HepG2 (cell line): ENCODE data around the gene STIM1. TPM values are rescaled to one million over a fixed set of nuclear protein-coding genes. Genes with fewer than 3 reads are reported as not detected.

Experiments used
- ATF1 ChIP-seq: IDR thresholded peaks from 2 replicates; pipeline ENCODE4 v1.6.1; 2016; ENCODE audit warnings: mild to moderate bottlenecking, control low read depth
- BRCA1 ChIP-seq: sonication (generic); formaldehyde crosslinking; IDR thresholded peaks from 2 replicates; pipeline ENCODE4 v1.4.0; 2020; ENCODE audit warnings: missing genetic modification reagents
- DNMT1 ChIP-seq: sonication (generic); formaldehyde crosslinking; IDR thresholded peaks from 2 replicates; pipeline ENCODE4 v1.5.1; 2020; ENCODE audit warnings: mild to moderate bottlenecking, missing genetic modification reagents
- ELF4 ChIP-seq: sonication (generic); formaldehyde crosslinking; IDR thresholded peaks from 2 replicates; pipeline ENCODE4 v1.5.0; 2020; ENCODE audit warnings: missing genetic modification reagents, mild to moderate bottlenecking, moderate library complexity, borderline replicate concordance
- FOXA1 ChIP-seq, 2 experiments: fragments of 450-650 bp in 1 of 2; sonication (generic) in 1 of 2; formaldehyde crosslinking in 1 of 2; IDR thresholded peaks; 2 replicates each; pipeline versions ENCODE4 v1.4.0 to v1.6.1; 2016 to 2020; ENCODE audit warnings: missing genetic modification reagents in 1 of 2
- GABPB1 ChIP-seq: IDR thresholded peaks from 2 replicates; pipeline ENCODE4 v1.6.1; 2016; ENCODE audit warnings: mild to moderate bottlenecking, missing genetic modification reagents, moderate library complexity, missing compliant biosample characterization
- HIVEP1 ChIP-seq: sonication (generic); formaldehyde crosslinking; IDR thresholded peaks from 2 replicates; pipeline ENCODE4 v1.4.0; 2020; ENCODE audit warnings: mild to moderate bottlenecking, missing genetic modification reagents
- KDM2A ChIP-seq: sonication (generic); formaldehyde crosslinking; IDR thresholded peaks from 2 replicates; pipeline ENCODE4 v1.4.0; 2020; ENCODE audit warnings: low read depth, missing genetic modification reagents, borderline replicate concordance
- NBN ChIP-seq: fragments of 450-650 bp; conservative IDR thresholded peaks from 2 replicates; pipeline ENCODE4 v1.6.1; 2017
- NR2F2 ChIP-seq: IDR thresholded peaks from 2 replicates; pipeline ENCODE4 v1.6.1; 2012; ENCODE audit warnings: low read depth, inconsistent platforms, borderline replicate concordance
- SMARCC2 ChIP-seq: fragments of 450-650 bp; IDR thresholded peaks from 2 replicates; pipeline ENCODE4 v1.6.1; 2017; ENCODE audit warnings: antibody characterized with exemption, mild to moderate bottlenecking
- SMARCE1 ChIP-seq: fragments of 450-650 bp; IDR thresholded peaks from 2 replicates; pipeline ENCODE4 v1.6.1; 2017; ENCODE audit warnings: borderline replicate concordance
- SMC3 ChIP-seq: IDR thresholded peaks from 2 replicates; pipeline ENCODE4 v1.6.1; 2011; ENCODE audit warnings: low read length, improper control_type of control experiment
- SMYD3 ChIP-seq: sonication (generic); formaldehyde crosslinking; IDR thresholded peaks from 2 replicates; pipeline ENCODE4 v1.8.1; 2023; ENCODE audit warnings: mild to moderate bottlenecking, missing genetic modification reagents
- SNAPC2 ChIP-seq: sonication (generic); formaldehyde crosslinking; IDR thresholded peaks from 2 replicates; pipeline ENCODE4 v1.8.1; 2022; ENCODE audit warnings: mild to moderate bottlenecking, missing genetic modification reagents
- TBL1XR1 ChIP-seq: fragments of 150-350 bp; IDR thresholded peaks from 2 replicates; pipeline ENCODE4 v1.6.1; 2014; ENCODE audit warnings: borderline replicate concordance, low read length; ENCODE audit not compliant: partially characterized antibody
- ZNF10 ChIP-seq: sonication (generic); formaldehyde crosslinking; IDR thresholded peaks from 2 replicates; pipeline ENCODE4 v1.4.0; 2020; ENCODE audit warnings: mild to moderate bottlenecking, low read depth, missing genetic modification reagents, borderline replicate concordance
- ZNF230 ChIP-seq: sonication (generic); formaldehyde crosslinking; IDR thresholded peaks from 2 replicates; pipeline ENCODE4 v1.4.0; 2020; ENCODE audit warnings: mild to moderate bottlenecking, missing genetic modification reagents
- ZNF567 ChIP-seq: sonication (generic); formaldehyde crosslinking; IDR thresholded peaks from 2 replicates; pipeline ENCODE4 v1.8.1; 2023; ENCODE audit warnings: mild to moderate bottlenecking, missing genetic modification reagents, borderline replicate concordance
- polyA plus RNA-seq, 8 experiments: library from polyadenylated mRNA; depleted of rRNA in 3 of 8; stranded (reverse) in 7 of 8; unstranded in 1 of 8; fragments of >200 nt; fragmentation: Illumina TruSeq in 4 of 8; extraction: Trizol in 4 of 8; gene quantifications; 2 replicates each; pipeline versions ENCODE4 v1.2.1 to v1.2.3, GENCODE V29; 2011 to 2016; ENCODE audit warnings: low read depth in 4 of 8, missing spikeins in 1 of 8, mixed read lengths in 1 of 8; ENCODE audit not compliant: insufficient read depth in 1 of 8
- total RNA-seq, 5 experiments: library from RNA; depleted of rRNA; stranded (reverse); fragments of >200 nt; fragmentation: Illumina TruSeq; extraction: Trizol; gene quantifications; 2 replicates each; pipeline ENCODE4 v1.2.3, GENCODE V29; 2016; ENCODE audit warnings: low read depth in 1 of 5
- TF ChIP-seq, protein P1 (sequence below): sonication (generic); formaldehyde crosslinking; IDR thresholded peaks from 2 replicates; pipeline ENCODE4 v1.4.0; 2020; ENCODE audit warnings: missing genetic modification reagents, mild to moderate bottlenecking, borderline replicate concordance
- TF ChIP-seq, protein P2 (sequence below): sonication (generic); formaldehyde crosslinking; IDR thresholded peaks from 2 replicates; pipeline ENCODE4 v1.4.0; 2020; ENCODE audit warnings: missing genetic modification reagents
- TF ChIP-seq, protein P3 (sequence below): sonication (generic); formaldehyde crosslinking; IDR thresholded peaks from 2 replicates; pipeline ENCODE4 v1.4.0; 2020; ENCODE audit warnings: missing genetic modification reagents

STIM1 gene
- total and polyA plus RNA-seq, 2 of the 13 experiments (the other 11 are each of a cell fraction or from before 2014, with no cell fraction given): 19.2 to 28.5 TPM

- TF ChIP-seq SMYD3 (CRISPR knock-in tag) (no peak), HIVEP1 (CRISPR knock-in tag) (0 out of 2 replicates have a peak, but pooled peaks have one; percentile 22), NBN (no peak), SMARCE1 (no peak), ELF4 (CRISPR knock-in tag) (no peak), DNMT1 (CRISPR knock-in tag) (no peak), SMARCC2 (no peak), GABPB1 (CRISPR knock-in tag) (peak; percentile 70), SNAPC2 (CRISPR knock-in tag) (no peak), ZNF10 (CRISPR knock-in tag) (no peak), SMC3 (peak; percentile 32; the same call in 1 of the 2 replicates), ZNF567 (CRISPR knock-in tag) (no peak), ATF1 (no peak), BRCA1 (no peak), TBL1XR1 (no peak), KDM2A (CRISPR knock-in tag) (peak; percentile 89), ZNF230 (CRISPR knock-in tag) (0 out of 2 replicates have a peak, but pooled peaks have one; percentile 34), FOXA1 (IDR thresholded peaks at IDR 0.05) (no peak), FOXA1 (CRISPR knock-in tag; IDR thresholded peaks at IDR 0.05) (no peak), NR2F2 (no peak)
- TF ChIP-seq, protein P1, sequence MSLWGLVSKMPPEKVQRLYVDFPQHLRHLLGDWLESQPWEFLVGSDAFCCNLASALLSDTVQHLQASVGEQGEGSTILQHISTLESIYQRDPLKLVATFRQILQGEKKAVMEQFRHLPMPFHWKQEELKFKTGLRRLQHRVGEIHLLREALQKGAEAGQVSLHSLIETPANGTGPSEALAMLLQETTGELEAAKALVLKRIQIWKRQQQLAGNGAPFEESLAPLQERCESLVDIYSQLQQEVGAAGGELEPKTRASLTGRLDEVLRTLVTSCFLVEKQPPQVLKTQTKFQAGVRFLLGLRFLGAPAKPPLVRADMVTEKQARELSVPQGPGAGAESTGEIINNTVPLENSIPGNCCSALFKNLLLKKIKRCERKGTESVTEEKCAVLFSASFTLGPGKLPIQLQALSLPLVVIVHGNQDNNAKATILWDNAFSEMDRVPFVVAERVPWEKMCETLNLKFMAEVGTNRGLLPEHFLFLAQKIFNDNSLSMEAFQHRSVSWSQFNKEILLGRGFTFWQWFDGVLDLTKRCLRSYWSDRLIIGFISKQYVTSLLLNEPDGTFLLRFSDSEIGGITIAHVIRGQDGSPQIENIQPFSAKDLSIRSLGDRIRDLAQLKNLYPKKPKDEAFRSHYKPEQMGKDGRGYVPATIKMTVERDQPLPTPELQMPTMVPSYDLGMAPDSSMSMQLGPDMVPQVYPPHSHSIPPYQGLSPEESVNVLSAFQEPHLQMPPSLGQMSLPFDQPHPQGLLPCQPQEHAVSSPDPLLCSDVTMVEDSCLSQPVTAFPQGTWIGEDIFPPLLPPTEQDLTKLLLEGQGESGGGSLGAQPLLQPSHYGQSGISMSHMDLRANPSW: no peak; the same call in 1 of the 2 replicates
- TF ChIP-seq, protein P2, sequence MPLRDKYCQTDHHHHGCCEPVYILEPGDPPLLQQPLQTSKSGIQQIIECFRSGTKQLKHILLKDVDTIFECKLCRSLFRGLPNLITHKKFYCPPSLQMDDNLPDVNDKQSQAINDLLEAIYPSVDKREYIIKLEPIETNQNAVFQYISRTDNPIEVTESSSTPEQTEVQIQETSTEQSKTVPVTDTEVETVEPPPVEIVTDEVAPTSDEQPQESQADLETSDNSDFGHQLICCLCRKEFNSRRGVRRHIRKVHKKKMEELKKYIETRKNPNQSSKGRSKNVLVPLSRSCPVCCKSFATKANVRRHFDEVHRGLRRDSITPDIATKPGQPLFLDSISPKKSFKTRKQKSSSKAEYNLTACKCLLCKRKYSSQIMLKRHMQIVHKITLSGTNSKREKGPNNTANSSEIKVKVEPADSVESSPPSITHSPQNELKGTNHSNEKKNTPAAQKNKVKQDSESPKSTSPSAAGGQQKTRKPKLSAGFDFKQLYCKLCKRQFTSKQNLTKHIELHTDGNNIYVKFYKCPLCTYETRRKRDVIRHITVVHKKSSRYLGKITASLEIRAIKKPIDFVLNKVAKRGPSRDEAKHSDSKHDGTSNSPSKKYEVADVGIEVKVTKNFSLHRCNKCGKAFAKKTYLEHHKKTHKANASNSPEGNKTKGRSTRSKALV (CRISPR knock-in tag): peak; percentile 88
- TF ChIP-seq, protein P3, sequence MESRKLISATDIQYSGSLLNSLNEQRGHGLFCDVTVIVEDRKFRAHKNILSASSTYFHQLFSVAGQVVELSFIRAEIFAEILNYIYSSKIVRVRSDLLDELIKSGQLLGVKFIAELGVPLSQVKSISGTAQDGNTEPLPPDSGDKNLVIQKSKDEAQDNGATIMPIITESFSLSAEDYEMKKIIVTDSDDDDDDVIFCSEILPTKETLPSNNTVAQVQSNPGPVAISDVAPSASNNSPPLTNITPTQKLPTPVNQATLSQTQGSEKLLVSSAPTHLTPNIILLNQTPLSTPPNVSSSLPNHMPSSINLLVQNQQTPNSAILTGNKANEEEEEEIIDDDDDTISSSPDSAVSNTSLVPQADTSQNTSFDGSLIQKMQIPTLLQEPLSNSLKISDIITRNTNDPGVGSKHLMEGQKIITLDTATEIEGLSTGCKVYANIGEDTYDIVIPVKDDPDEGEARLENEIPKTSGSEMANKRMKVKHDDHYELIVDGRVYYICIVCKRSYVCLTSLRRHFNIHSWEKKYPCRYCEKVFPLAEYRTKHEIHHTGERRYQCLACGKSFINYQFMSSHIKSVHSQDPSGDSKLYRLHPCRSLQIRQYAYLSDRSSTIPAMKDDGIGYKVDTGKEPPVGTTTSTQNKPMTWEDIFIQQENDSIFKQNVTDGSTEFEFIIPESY: no peak
Observed at GRCh38 chr11:3841426-3842350, 13.8 kb upstream of the STIM1 start (continued).
